ENCODE data around the gene TREM2.
"Not testable (repeated sequence)": the region's sequence is repeated elsewhere in the genome, so short reads cannot be mapped to it uniquely, and the experiment has no call there.

TREM2 gene

GRCh38 chr6:41193884-41194283 is 31.0 kb upstream of the TREM2 start:
- Mint-ChIP-seq H3K4me3 (no peak overlapping the region), H3K4me1 (no peaks in the 10 kb centered on the region), H3K27me3 (ENCODE audit: low read depth) (peaks cover 51% of the 10 kb centered on the region), H3K27ac (no peak overlapping the region), H3K9me3 (peaks cover 4% of the 10 kb centered on the region), H3K36me3 (ENCODE audit: low read depth) (no peaks in the 10 kb centered on the region)
- TF ChIP-seq CTCF (IDR thresholded peaks at IDR 0.05; ENCODE audit: unreplicated experiment in 3 of 3) = no peak

DNA sequence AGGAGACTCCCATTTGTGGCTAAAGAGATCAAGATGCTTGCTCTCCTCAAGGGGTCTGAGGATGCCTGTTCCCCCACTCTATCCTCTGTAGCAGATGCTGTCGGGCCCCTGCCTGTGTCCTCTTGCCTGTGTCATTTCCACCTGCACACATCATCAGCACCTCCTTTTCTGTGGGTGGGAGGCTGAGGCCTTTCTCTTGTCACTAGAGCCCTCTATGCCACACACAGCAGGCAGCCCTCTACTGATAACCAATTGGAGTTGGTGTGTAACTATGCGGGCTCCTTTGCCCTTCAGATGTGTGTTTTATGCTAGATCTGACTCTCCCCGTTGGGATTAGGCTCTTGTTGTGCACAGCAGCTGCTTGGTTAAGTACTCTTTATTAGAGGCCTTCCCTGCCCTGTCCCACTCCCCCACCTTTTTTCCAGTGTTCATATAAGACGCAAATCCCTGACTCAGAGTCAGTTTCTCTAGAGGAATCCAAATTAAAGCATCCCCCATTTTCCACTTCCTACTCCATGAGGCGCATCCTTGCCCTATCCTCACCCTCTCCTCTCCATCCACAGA is 30.3 kb upstream of the TREM2 start:
- Mint-ChIP-seq H3K4me1 (no peaks in the 10 kb centered on the region), H3K27ac (no peak overlapping the region), H3K9me3 (peaks cover 4% of the 10 kb centered on the region), H3K4me3 (no peak overlapping the region), H3K27me3 (ENCODE audit: low read depth) (peaks cover 56% of the 10 kb centered on the region), H3K36me3 (ENCODE audit: low read depth) (no peaks in the 10 kb centered on the region)
- TF ChIP-seq CTCF (IDR thresholded peaks at IDR 0.05; ENCODE audit: unreplicated experiment in 3 of 3) = no peak

DNA sequence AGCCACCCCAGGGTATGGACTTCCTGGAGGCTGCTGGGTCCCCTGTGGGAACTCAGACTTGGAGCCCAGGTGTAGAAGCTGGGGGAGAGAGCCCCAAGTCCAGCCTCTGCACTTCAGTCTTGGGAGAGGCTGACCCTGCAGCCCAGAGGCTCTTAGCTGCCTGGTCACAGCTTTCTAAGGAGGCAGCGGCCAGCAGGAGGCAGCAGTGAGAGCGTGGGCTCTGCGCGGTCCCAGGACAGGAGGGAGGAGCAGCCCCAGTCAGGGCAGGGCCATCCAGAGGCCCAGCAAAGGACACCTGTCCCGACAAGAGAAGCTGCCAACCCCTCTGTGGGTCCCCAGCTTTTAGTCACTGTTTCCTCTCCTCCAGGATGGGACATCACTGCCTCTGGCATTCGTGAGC is 28.7 kb upstream of the TREM2 start:
- no peak overlapping the region for H3K4me3 Mint-ChIP-seq
- TF ChIP-seq CTCF (IDR thresholded peaks at IDR 0.05; ENCODE audit: unreplicated experiment in 3 of 3) = peak in 2 of 3 experiments; percentile 17 to 40
- H3K4me1 Mint-ChIP-seq = no peaks in the 10 kb centered on the region
- H3K9me3 Mint-ChIP-seq = peaks cover 4% of the 10 kb centered on the region
- H3K27ac Mint-ChIP-seq = no peak overlapping the region
- H3K27me3 Mint-ChIP-seq (ENCODE audit: low read depth) = peaks cover 46% of the 10 kb centered on the region
- no peaks in the 10 kb centered on the region for H3K36me3 Mint-ChIP-seq (ENCODE audit: low read depth)

- peaks cover 39% of the 10 kb centered on the region for H3K27me3 Mint-ChIP-seq (ENCODE audit: low read depth)
- no peaks in the 10 kb centered on the region for H3K36me3 Mint-ChIP-seq (ENCODE audit: low read depth)
- no peak overlapping the region for H3K4me3 Mint-ChIP-seq
- H3K4me1 Mint-ChIP-seq = no peaks in the 10 kb centered on the region
- H3K9me3 Mint-ChIP-seq = peaks cover 4% of the 10 kb centered on the region
- H3K27ac Mint-ChIP-seq = no peak overlapping the region
- TF ChIP-seq CTCF (IDR thresholded peaks at IDR 0.05; ENCODE audit: unreplicated experiment in 3 of 3) = no peak
Measured at GRCh38 chr6:41190791-41191190, 27.9 kb upstream of the TREM2 start.

GRCh38 chr6:41189967-41190366 is 27.1 kb upstream of the TREM2 start:
- H3K4me3 Mint-ChIP-seq = no peak overlapping the region
- H3K27me3 Mint-ChIP-seq (ENCODE audit: low read depth) = peaks cover 30% of the 10 kb centered on the region
- no peak for TF ChIP-seq CTCF (IDR thresholded peaks at IDR 0.05; ENCODE audit: unreplicated experiment in 3 of 3)
- H3K27ac Mint-ChIP-seq = no peak overlapping the region
- H3K36me3 Mint-ChIP-seq (ENCODE audit: low read depth) = no peaks in the 10 kb centered on the region
- H3K4me1 Mint-ChIP-seq = no peaks in the 10 kb centered on the region
- H3K9me3 Mint-ChIP-seq = peaks cover 4% of the 10 kb centered on the region

- H3K27me3 Mint-ChIP-seq (ENCODE audit: low read depth) = peaks cover 25% of the 10 kb centered on the region
- not testable (repeated sequence) for H3K9me3 Mint-ChIP-seq; H3K27ac Mint-ChIP-seq; H3K4me3 Mint-ChIP-seq; H3K36me3 Mint-ChIP-seq (ENCODE audit: low read depth); H3K4me1 Mint-ChIP-seq
Measured at GRCh38 chr6:41189046-41189445, 26.1 kb upstream of the TREM2 start.

All from nephron (organoid).